Aorta (tissue), 5 donors: ENCODE measurements around the gene PARM1. TPM values are rescaled to one million over a fixed set of nuclear protein-coding genes. Genes with fewer than 3 reads are reported as not detected.

ENCODE experiments used
- ATAC-seq: fragments of 200-7000 bp; cut with Tn5 transposase; one replicate; pipeline ENCODE4 v1.9.1; 2022; ENCODE audit warnings: moderate library complexity; ENCODE audit not compliant: low FRiP score
- DNase-seq, 2 donors: peaks; one replicate each; pipeline ENCODE4 v3.0.0-alpha.2; 2020
- H3K27ac ChIP-seq, 2 donors: one replicate each; pipeline ENCODE4 v1.5.1; 2013; ENCODE audit warnings: low read length in 2 of 2, mild to moderate bottlenecking in 2 of 2, moderate library complexity in 2 of 2, control low read depth in 1 of 2, inconsistent platforms in 1 of 2, low read depth in 1 of 2
- H3K27me3 ChIP-seq, 2 donors: one replicate each; pipeline ENCODE4 v1.6.1; 2013; ENCODE audit warnings: control low read depth in 1 of 2, low read length in 1 of 2, mild to moderate bottlenecking in 1 of 2, moderate library complexity in 1 of 2; ENCODE audit not compliant: insufficient read depth in 2 of 2, control insufficient read depth in 1 of 2
- H3K36me3 ChIP-seq, 2 donors: one replicate each; pipeline ENCODE4 v1.6.1; 2013; ENCODE audit warnings: control low read depth in 1 of 2, low read length in 1 of 2, mild to moderate bottlenecking in 1 of 2; ENCODE audit not compliant: insufficient read depth in 2 of 2, control insufficient read depth in 1 of 2
- H3K4me1 ChIP-seq, 2 donors: one replicate each; pipeline ENCODE4 v1.6.1; 2013; ENCODE audit warnings: low read length in 2 of 2, control low read depth in 1 of 2, mild to moderate bottlenecking in 1 of 2, moderate library complexity in 1 of 2; ENCODE audit not compliant: insufficient read depth in 2 of 2, control insufficient read depth in 1 of 2
- H3K4me3 ChIP-seq, 2 donors: one replicate each; pipeline ENCODE4 v1.5.1; 2013; ENCODE audit warnings: low read length in 2 of 2, control low read depth in 1 of 2, mild to moderate bottlenecking in 1 of 2
- H3K9me3 ChIP-seq: one replicate; pipeline ENCODE4 v1.6.1; 2013; ENCODE audit warnings: mild to moderate bottlenecking, low read length; ENCODE audit not compliant: control insufficient read depth
- WGBS, 2 donors: extraction: QIAGEN DNeasy Blood & Tissue Kit; methylation state at CpG; one replicate each; pipeline ENCODE4 v1.1.7; 2013; 5-methylcytosine and 5-hydroxymethylcytosine counted together
- intact Hi-C, 2 donors: fragments of 100-400 bp; cut with DNase I; formaldehyde crosslinking; loops; one replicate each; pipeline versions ENCODE4 v1.14.2 to v1.15.0; 2022
- polyA plus RNA-seq, 2 donors: library from polyadenylated mRNA; stranded (reverse); fragments of 200-250 nt; gene quantifications; one replicate each; pipeline ENCODE4 v1.2.3, GENCODE V29; 2013
- total RNA-seq, 2 donors: library from RNA; stranded (reverse); fragmentation: NEBNext Ultra II Directional; extraction: Animal tissue kit (Norgen Biotek cat#: 25700); gene quantifications; one replicate each; pipeline ENCODE4 v1.2.1, GENCODE V29; 2021
- donor health status: healthy with polysubstance abuse.
- donor health status: Bipolar disorder and iron deficiency.
- donor health status: DM: no; HTN: no; CAD: no.
- donor health status: DM: no; HTN: no; CAD: no.
- donor health status: DM: yes; HTN: yes; CAD: no.

PARM1 gene
- total and polyA plus RNA-seq, 4 donors, result 42.6 to 202 (median 80.4) TPM

- H3K9me3 ChIP-seq, result no peaks in the 10 kb centered on the region
- 0 to 3% methylated on average over 3 of the region's 3 CpGs for WGBS, 2 donors
- no peaks in the 10 kb centered on the region for H3K36me3 ChIP-seq
- H3K4me3 ChIP-seq, result no peak overlapping the region
- H3K27me3 ChIP-seq, result no peaks in the 10 kb centered on the region
- intact Hi-C loops, result no loop called here
- H3K4me1 ChIP-seq, result peaks cover 12 to 17% of the 10 kb centered on the region in 2 donors
- peak overlapping the region in 1 of 2 donors; percentile 54 for H3K27ac ChIP-seq
- DNase-seq, result no peak
- ATAC-seq, result peak; percentile 51
These were observed 34.4 kb downstream of the PARM1 start for GRCh38 chr4:74967324-74967723.

- intact Hi-C loops, result no loop called here
- H3K36me3 ChIP-seq, result no peaks in the 10 kb centered on the region
- H3K9me3 ChIP-seq, result no peaks in the 10 kb centered on the region
- H3K4me3 ChIP-seq, result no peak overlapping the region
- DNase-seq (no peak), ATAC-seq (no peak)
- WGBS, 2 donors, result 56 to 61% methylated on average over 2 of the region's 2 CpGs
- H3K27me3 ChIP-seq, result no peaks in the 10 kb centered on the region
- H3K4me1 ChIP-seq, result peaks cover 12 to 19% of the 10 kb centered on the region in 2 donors
- H3K27ac ChIP-seq, result peak overlapping the region in 1 of 2 donors; percentile 26
These were observed 35.7 kb downstream of the PARM1 start for GRCh38 chr4:74968456-74969164.

- ATAC-seq, result peak; percentile 74
- H3K9me3 ChIP-seq, result no peaks in the 10 kb centered on the region
- H3K36me3 ChIP-seq, result peaks cover 0 to under 1% of the 10 kb centered on the region in 2 donors
- no peak for DNase-seq
- H3K27ac ChIP-seq, result peak overlapping the region; percentile 1 to 70
- 33 to 36% methylated on average over 9 of the region's 9 CpGs for WGBS, 2 donors
- peaks cover 12 to 19% of the 10 kb centered on the region in 2 donors for H3K4me1 ChIP-seq
- no peaks in the 10 kb centered on the region for H3K27me3 ChIP-seq
- H3K4me3 ChIP-seq, result no peak overlapping the region
- intact Hi-C loops, result loop anchor here in 1 of 2 donors (5.0 kb wide), 1 partner anchor 32 kb away; no protein-coding TSS in a partner anchor
These were observed 36.9 kb downstream of the PARM1 start for GRCh38 chr4:74969507-74970474.

- Histone ChIP-seq H3K9me3 (no peaks in the 10 kb centered on the region), H3K4me3 (no peak overlapping the region), H3K27me3 (no peaks in the 10 kb centered on the region), H3K36me3 (peaks cover 0 to 3% of the 10 kb centered on the region in 2 donors), H3K27ac (peak overlapping the region; percentile 44 to 62), H3K4me1 (peaks cover 12 to 19% of the 10 kb centered on the region in 2 donors)
- DNase-seq, result no peak
- WGBS, 2 donors, result 32 to 38% methylated on average over 1 of the region's 1 CpG
- ATAC-seq, result no peak
- intact Hi-C loops, result loop anchor here in 1 of 2 donors (5.0 kb wide), 1 partner anchor 33 kb away; no protein-coding TSS in a partner anchor
These were observed 37.7 kb downstream of the PARM1 start for GRCh38 chr4:74970577-74970976.

- intact Hi-C loops, result loop anchor here in 1 of 2 donors (5.0 kb wide), 1 partner anchor 35 kb away; no protein-coding TSS in a partner anchor
- DNase-seq (no peak), ATAC-seq (no peak)
- H3K27me3 ChIP-seq, result no peaks in the 10 kb centered on the region
- H3K9me3 ChIP-seq, result peaks cover 3% of the 10 kb centered on the region
- H3K36me3 ChIP-seq, result peaks cover 0 to 3% of the 10 kb centered on the region in 2 donors
- peaks cover 12 to 14% of the 10 kb centered on the region in 2 donors for H3K4me1 ChIP-seq
- WGBS, 2 donors, result 89 to 100% methylated on average over 1 of the region's 1 CpG
- peak overlapping the region in 1 of 2 donors; percentile 11 for H3K27ac ChIP-seq
- H3K4me3 ChIP-seq, result no peak overlapping the region
These were observed 38.9 kb downstream of the PARM1 start for GRCh38 chr4:74971862-74972261.

- no peak overlapping the region for H3K27ac ChIP-seq
- peaks cover 0 to 3% of the 10 kb centered on the region in 2 donors for H3K36me3 ChIP-seq
- no peak overlapping the region for H3K4me3 ChIP-seq
- H3K27me3 ChIP-seq, result no peaks in the 10 kb centered on the region
- DNase-seq (no peak), ATAC-seq (no peak)
- WGBS, 2 donors, result 96 to 100% methylated on average over 2 of the region's 2 CpGs
- intact Hi-C loops, result no loop called here
- H3K4me1 ChIP-seq, result peaks cover 8 to 9% of the 10 kb centered on the region in 2 donors
- H3K9me3 ChIP-seq, result peaks cover 3% of the 10 kb centered on the region
These were observed 42.2 kb downstream of the PARM1 start for GRCh38 chr4:74975082-74975481.

- Histone ChIP-seq H3K27ac (peak overlapping the region in 1 of 2 donors; percentile 10), H3K27me3 (no peaks in the 10 kb centered on the region), H3K4me3 (no peak overlapping the region), H3K4me1 (peaks cover 1 to 5% of the 10 kb centered on the region in 2 donors), H3K36me3 (peaks cover 0 to 3% of the 10 kb centered on the region in 2 donors), H3K9me3 (peaks cover 3% of the 10 kb centered on the region)
- intact Hi-C loops, result no loop called here
- DNase-seq, result no peak
- 94 to 97% methylated on average over 2 of the region's 2 CpGs for WGBS, 2 donors
- ATAC-seq, result no peak
These were observed 43.2 kb downstream of the PARM1 start for GRCh38 chr4:74975848-74976824.
